Neuronal stem cell (in vitro differentiated cells): ENCODE results near the gene CPT1A.

Experiments used
- DNase-seq: peaks from one replicate; pipeline ENCODE4 v3.0.0-alpha.2; 2013; ENCODE audit warnings: low spot score
- H2AFZ ChIP-seq: one replicate; pipeline ENCODE4 v1.6.1; 2013; ENCODE audit warnings: mild to moderate bottlenecking, low read length, inconsistent platforms
- H2AK5ac ChIP-seq: 2 replicates; pipeline ENCODE4 v1.6.1; 2013; ENCODE audit warnings: low read depth, mild to moderate bottlenecking, inconsistent platforms, low read length, moderate library complexity, mixed read lengths
- H2BK120ac ChIP-seq: 2 replicates; pipeline ENCODE4 v1.6.1; 2013; ENCODE audit warnings: low read depth, mild to moderate bottlenecking, inconsistent platforms, low read length, moderate library complexity, mixed read lengths
- H2BK12ac ChIP-seq: one replicate; pipeline ENCODE4 v1.6.1; 2013; ENCODE audit warnings: low read length, inconsistent platforms
- H2BK15ac ChIP-seq: 2 replicates; pipeline ENCODE4 v1.6.1; 2013; ENCODE audit warnings: mild to moderate bottlenecking, low read length, inconsistent platforms, mixed read lengths
- H2BK5ac ChIP-seq: one replicate; pipeline ENCODE4 v1.6.1; 2013; ENCODE audit warnings: inconsistent platforms, mild to moderate bottlenecking, low read length, moderate library complexity
- H3K14ac ChIP-seq: one replicate; pipeline ENCODE4 v1.6.1; 2013; ENCODE audit warnings: low read length, inconsistent platforms
- H3K18ac ChIP-seq: 2 replicates; pipeline ENCODE4 v1.6.1; 2013; ENCODE audit warnings: low read length, inconsistent platforms
- H3K23ac ChIP-seq: 2 replicates; pipeline ENCODE4 v1.6.1; 2013; ENCODE audit warnings: low read depth, mild to moderate bottlenecking, mixed read lengths, low read length, inconsistent platforms; ENCODE audit not compliant: poor library complexity
- H3K27ac ChIP-seq: replicated peaks from 3 replicates; pipeline ENCODE4 v1.5.1; 2013; ENCODE audit warnings: low read length, inconsistent platforms
- H3K27me3 ChIP-seq, 3 experiments: 2 replicates each; pipeline ENCODE4 v1.6.1; 2013; ENCODE audit warnings: low read length in 3 of 3, mild to moderate bottlenecking in 2 of 3, inconsistent platforms in 1 of 3, low read depth in 1 of 3, mixed read lengths in 1 of 3, moderate library complexity in 1 of 3; ENCODE audit not compliant: control insufficient read depth in 3 of 3, insufficient read depth in 3 of 3
- H3K36me3 ChIP-seq, 2 donors: replicated peaks in 1 of 2; 2 replicates each; pipeline ENCODE4 v1.6.1; 2013; ENCODE audit warnings: low read length in 2 of 2; ENCODE audit not compliant: control insufficient read depth in 2 of 2, insufficient read depth in 2 of 2
- H3K4ac ChIP-seq: 2 replicates; pipeline ENCODE4 v1.6.1; 2013; ENCODE audit warnings: inconsistent platforms, mild to moderate bottlenecking, low read length, moderate library complexity
- H3K4me1 ChIP-seq, 2 donors: 1 replicate in 1 of 2; 2 replicates in 1 of 2; pipeline ENCODE4 v1.6.1; 2013; ENCODE audit warnings: low read length in 2 of 2, low read depth in 1 of 2; ENCODE audit not compliant: control insufficient read depth in 2 of 2, insufficient read depth in 1 of 2
- H3K4me2 ChIP-seq: one replicate; pipeline ENCODE4 v1.6.1; 2013; ENCODE audit warnings: mild to moderate bottlenecking, low read length, inconsistent platforms; ENCODE audit not compliant: insufficient read depth, poor library complexity, severe bottlenecking
- H3K4me3 ChIP-seq, 2 donors: 2 replicates each; pipeline ENCODE4 v1.5.1; 2013; ENCODE audit warnings: low read length in 2 of 2, mild to moderate bottlenecking in 2 of 2, inconsistent platforms in 1 of 2, moderate library complexity in 1 of 2
- H3K79me1 ChIP-seq: one replicate; pipeline ENCODE4 v1.6.1; 2013; ENCODE audit warnings: low read depth, mild to moderate bottlenecking, inconsistent platforms, low read length, moderate library complexity
- H3K9ac ChIP-seq: one replicate; pipeline ENCODE4 v1.6.1; 2013; ENCODE audit warnings: mild to moderate bottlenecking, low read depth, low read length, inconsistent platforms; ENCODE audit not compliant: poor library complexity
- H3K9me3 ChIP-seq, 2 donors: replicated peaks in 1 of 2; 2 replicates each; pipeline versions ENCODE3 to v1.6.1; 2013; ENCODE audit warnings: low read length in 2 of 2, mild to moderate bottlenecking in 2 of 2, inconsistent platforms in 1 of 2, low read depth in 1 of 2, mixed read lengths in 1 of 2, moderate library complexity in 1 of 2; ENCODE audit not compliant: control insufficient read depth in 2 of 2, insufficient read depth in 1 of 2
- H4K8ac ChIP-seq: one replicate; pipeline ENCODE4 v1.6.1; 2013; ENCODE audit warnings: low read depth, mild to moderate bottlenecking, inconsistent platforms, low read length, moderate library complexity
- H4K91ac ChIP-seq: one replicate; pipeline ENCODE4 v1.6.1; 2013; ENCODE audit warnings: low read length, low read depth, mild to moderate bottlenecking, inconsistent platforms; ENCODE audit not compliant: poor library complexity
- WGBS, 2 donors: extraction: QIAGEN DNeasy Blood & Tissue Kit; methylation state at CpG; one replicate each; pipeline ENCODE4 v1.1.7; 2013; ENCODE audit warnings: missing lambda C conversion rate in 2 of 2, mixed read lengths in 1 of 2; ENCODE audit not compliant: insufficient read length in 2 of 2, insufficient replicate concordance in 1 of 2; ENCODE audit errors: extremely low coverage in 2 of 2; 5-methylcytosine and 5-hydroxymethylcytosine counted together

CPT1A gene

GRCh38 chr11:68827733-68828132, 14.0 kb downstream of the CPT1A start:
- DNase-seq, result no peak

GRCh38 chr11:68826726-68827125, 15.0 kb downstream of the CPT1A start:
- Histone ChIP-seq H2BK5ac (no peak overlapping the region), H3K36me3 (no peaks in the 10 kb centered on the region), H3K9ac (no peak overlapping the region), H3K9me3 (no peaks in the 10 kb centered on the region), H3K4me1 (peaks cover 0 to 2% of the 10 kb centered on the region in 2 donors), H3K4ac (no peak overlapping the region), H2AFZ (no peak overlapping the region), H2BK120ac (no peak overlapping the region), H2AK5ac (no peak overlapping the region), H3K4me3 (no peak overlapping the region), H3K14ac (no peak overlapping the region), H3K18ac (no peak overlapping the region), H2BK15ac (no peak overlapping the region), H3K79me1 (peaks cover 1% of the 10 kb centered on the region), H4K91ac (no peak overlapping the region), H2BK12ac (no peak overlapping the region), H3K23ac (no peak overlapping the region), H3K27me3 (peaks cover 0 to 14% (median 2%) of the 10 kb centered on the region in 3 experiments), H4K8ac (no peak overlapping the region), H3K27ac (no peak overlapping the region), H3K4me2 (no peak overlapping the region)
- no CpG with 5 or more reads among the region's 9 CpGs for WGBS, 2 donors
- DNase-seq, result no peak

More at GRCh38 chr11:68827733-68828132, 14.0 kb downstream of the CPT1A start:
- H3K79me1 ChIP-seq, result peaks cover 1% of the 10 kb centered on the region
- H3K4me3 ChIP-seq, result peak overlapping the region in 1 of 2 donors; percentile 40
- H2BK5ac ChIP-seq, result peak overlapping the region; percentile 46
- no peak overlapping the region for H2BK12ac ChIP-seq
- H3K4ac ChIP-seq, result no peak overlapping the region
- peak overlapping the region; percentile 67 for H3K18ac ChIP-seq
- peaks cover 0 to 2% of the 10 kb centered on the region in 2 donors for H3K4me1 ChIP-seq
- no peak overlapping the region for H4K91ac ChIP-seq
- no peak overlapping the region for H3K27ac ChIP-seq
- no peak overlapping the region for H3K4me2 ChIP-seq
- no peaks in the 10 kb centered on the region for H3K36me3 ChIP-seq
- H3K27me3 ChIP-seq, result peaks cover 0 to 14% (median 2%) of the 10 kb centered on the region in 3 experiments
- no peak overlapping the region for H3K23ac ChIP-seq
- H4K8ac ChIP-seq, result no peak overlapping the region
- no peak overlapping the region for H3K14ac ChIP-seq
- no peak overlapping the region for H2AFZ ChIP-seq
- no peak overlapping the region for H3K9ac ChIP-seq
- H2AK5ac ChIP-seq, result no peak overlapping the region
- H3K9me3 ChIP-seq, result no peaks in the 10 kb centered on the region
- H2BK15ac ChIP-seq, result no peak overlapping the region
- H2BK120ac ChIP-seq, result no peak overlapping the region
- WGBS, 2 donors, result no CpG with 5 or more reads among the region's 8 CpGs

- Histone ChIP-seq H3K4me2 (no peak overlapping the region), H3K79me1 (peaks cover 1% of the 10 kb centered on the region), H3K4me3 (no peak overlapping the region), H3K27ac (no peak overlapping the region), H3K9me3 (no peaks in the 10 kb centered on the region), H3K4me1 (peaks cover 0 to 2% of the 10 kb centered on the region in 2 donors), H4K8ac (no peak overlapping the region), H2BK12ac (no peak overlapping the region), H3K4ac (peak overlapping the region; percentile 53), H3K14ac (no peak overlapping the region), H3K36me3 (no peaks in the 10 kb centered on the region), H3K23ac (peak overlapping the region; percentile 55), H2BK120ac (no peak overlapping the region), H3K9ac (no peak overlapping the region), H2BK5ac (no peak overlapping the region), H3K27me3 (peaks cover 0 to 7% (median 2%) of the 10 kb centered on the region in 3 experiments), H2BK15ac (no peak overlapping the region), H2AK5ac (peak overlapping the region; percentile 79), H3K18ac (no peak overlapping the region), H4K91ac (no peak overlapping the region), H2AFZ (no peak overlapping the region)
- no CpG with 5 or more reads among the region's 7 CpGs for WGBS, 2 donors
- DNase-seq, result no peak
Observed at GRCh38 chr11:68825571-68825970, 16.1 kb downstream of the CPT1A start.

- no peak for DNase-seq
- Histone ChIP-seq H3K27me3 (peaks cover 0 to 2% (median 0%) of the 10 kb centered on the region in 3 experiments), H3K9ac (no peak overlapping the region), H2BK120ac (no peak overlapping the region), H3K18ac (no peak overlapping the region), H3K27ac (no peak overlapping the region), H3K4me3 (no peak overlapping the region), H4K8ac (no peak overlapping the region), H3K36me3 (no peaks in the 10 kb centered on the region), H4K91ac (no peak overlapping the region), H3K14ac (no peak overlapping the region), H3K4me1 (no peaks in the 10 kb centered on the region), H3K9me3 (no peaks in the 10 kb centered on the region), H2AFZ (no peak overlapping the region), H3K4ac (no peak overlapping the region), H2BK5ac (no peak overlapping the region), H3K23ac (no peak overlapping the region), H2BK12ac (no peak overlapping the region), H3K79me1 (peaks cover 1% of the 10 kb centered on the region), H2BK15ac (no peak overlapping the region), H2AK5ac (no peak overlapping the region), H3K4me2 (no peak overlapping the region)
- WGBS, 2 donors, result no CpG with 5 or more reads among the region's 5 CpGs
Observed at GRCh38 chr11:68822546-68822945, 19.2 kb downstream of the CPT1A start.
